Gastroesophageal sphincter (tissue), 4 donors: Measurements from ENCODE around the gene ATP6V0A1. TPM values are rescaled to one million over a fixed set of nuclear protein-coding genes. Genes with fewer than 3 reads are reported as not detected.

ENCODE experiments used
- ATAC-seq: fragments of 150-250 bp; one replicate; pipeline ENCODE4 v1.9.1; 2016; ENCODE audit warnings: mild to moderate bottlenecking, moderate library complexity
- H3K27ac ChIP-seq, 4 donors: fragments of 200-600 bp; sonication (generic) in 3 of 4; 1 replicate in 3 of 4; 2 replicates in 1 of 4; pipeline ENCODE4 v1.5.1; 2016 to 2019
- H3K27me3 ChIP-seq: fragments of 200-600 bp; sonication (generic); one replicate; pipeline ENCODE4 v1.5.1; 2019
- H3K36me3 ChIP-seq, 2 donors: fragments of 200-600 bp; sonication (generic); one replicate each; pipeline ENCODE4 v1.5.1; 2019; ENCODE audit warnings: control low read depth in 1 of 2
- H3K4me1 ChIP-seq, 3 donors: fragments of 200-600 bp; sonication (generic); 1 replicate in 2 of 3; 2 replicates in 1 of 3; pipeline ENCODE4 v1.5.1; 2016 to 2019; ENCODE audit warnings: control low read depth in 2 of 3
- H3K4me3 ChIP-seq, 2 donors: fragments of 200-600 bp; sonication (generic); one replicate each; pipeline ENCODE4 v1.5.1; 2019; ENCODE audit warnings: mild to moderate bottlenecking in 1 of 2, moderate library complexity in 1 of 2
- H3K9me3 ChIP-seq, 3 donors: fragments of 200-600 bp; sonication (generic); one replicate each; pipeline ENCODE4 v1.5.1; 2017 to 2019; ENCODE audit warnings: control low read depth in 2 of 3
- CTCF ChIP-seq, 4 experiments: fragments of 200-600 bp in 2 of 4; fragments of 450-650 bp in 2 of 4; sonication (generic) in 1 of 4; IDR thresholded peaks; one replicate each; pipeline ENCODE4 v1.5.1; 2017 to 2019; ENCODE audit warnings: antibody characterized with exemption in 4 of 4, mild to moderate bottlenecking in 2 of 4, moderate library complexity in 2 of 4
- EP300 ChIP-seq: sonication (generic); formaldehyde crosslinking; IDR thresholded peaks from one replicate; pipeline ENCODE4 v1.6.1; 2017; ENCODE audit warnings: antibody characterized with exemption, mild to moderate bottlenecking
- POLR2A ChIP-seq, 2 donors: fragments of 450-650 bp; IDR thresholded peaks; one replicate each; pipeline ENCODE4 v1.6.1; 2017; ENCODE audit warnings: antibody characterized with exemption in 2 of 2, mild to moderate bottlenecking in 2 of 2, moderate library complexity in 1 of 2
- POLR2AphosphoS5 ChIP-seq: sonication (generic); formaldehyde crosslinking; IDR thresholded peaks from one replicate; pipeline ENCODE4 v1.6.1; 2017; ENCODE audit warnings: antibody characterized with exemption
- WGBS, 2 donors: methylation state at CpG; one replicate each; pipeline ENCODE4 v1.1.5; 2018; ENCODE audit warnings: low coverage in 1 of 2; 5-methylcytosine and 5-hydroxymethylcytosine counted together
- total RNA-seq, 4 donors: library from RNA; depleted of rRNA; stranded (reverse); fragments of >200 nt; gene quantifications; one replicate each; pipeline ENCODE4 v1.1.0, GENCODE V29; 2016

The ATP6V0A1 gene
- total RNA-seq, 4 donors from 2014 or later, result 47.5 to 84.5 (median 65.4) TPM

GRCh38 chr17:42424991-42425610, 33.6 kb upstream of the ATP6V0A1 start:
- no peak overlapping the region for H3K4me3 ChIP-seq
- H3K36me3 ChIP-seq, result no peaks in the 10 kb centered on the region
- no peaks in the 10 kb centered on the region for H3K9me3 ChIP-seq
- peaks cover 0 to 56% (median 24%) of the 10 kb centered on the region in 3 donors for H3K4me1 ChIP-seq
- ATAC-seq, result no peak
- peak overlapping the region in 3 of 4 donors; percentile 97 to 99 (median 99) for H3K27ac ChIP-seq
- 68 to 92% methylated on average over 2 to 3 of the region's 4 CpGs for WGBS, 2 donors
- H3K27me3 ChIP-seq, result no peaks in the 10 kb centered on the region
- TF ChIP-seq POLR2AphosphoS5 (no peak), EP300 (no peak), CTCF (IDR thresholded peaks at IDR 0.05) (no peak), POLR2A (IDR thresholded peaks at IDR 0.05) (no peak)

GRCh38 chr17:42428141-42428944, 30.3 kb upstream of the ATP6V0A1 start:
- 20 to 22% methylated on average over 2 to 4 of the region's 4 CpGs for WGBS, 2 donors
- H3K27me3 ChIP-seq, result no peaks in the 10 kb centered on the region
- H3K4me3 ChIP-seq, result no peak overlapping the region
- TF ChIP-seq CTCF (IDR thresholded peaks at IDR 0.05), result peak in 3 of 4 experiments; percentile 75 to 82 (median 77)
- peak; percentile 65 for TF ChIP-seq POLR2AphosphoS5
- TF ChIP-seq EP300, result no peak
- no peak for TF ChIP-seq POLR2A (IDR thresholded peaks at IDR 0.05)
- no peaks in the 10 kb centered on the region for H3K36me3 ChIP-seq
- H3K9me3 ChIP-seq, result no peaks in the 10 kb centered on the region
- peaks cover 0 to 57% (median 24%) of the 10 kb centered on the region in 3 donors for H3K4me1 ChIP-seq
- peak; percentile 77 for ATAC-seq
- peak overlapping the region in 3 of 4 donors; percentile 71 to 78 (median 75) for H3K27ac ChIP-seq

- H3K27ac ChIP-seq, result peak overlapping the region in 2 of 4 donors; percentile 43 to 75
- no peaks in the 10 kb centered on the region for H3K36me3 ChIP-seq
- H3K27me3 ChIP-seq, result no peaks in the 10 kb centered on the region
- H3K4me1 ChIP-seq, result peaks cover 0 to 42% (median 15%) of the 10 kb centered on the region in 3 donors
- no peaks in the 10 kb centered on the region for H3K9me3 ChIP-seq
- no peak for TF ChIP-seq EP300
- TF ChIP-seq POLR2AphosphoS5, result no peak
- no peak for TF ChIP-seq CTCF (IDR thresholded peaks at IDR 0.05)
- no peak for TF ChIP-seq POLR2A (IDR thresholded peaks at IDR 0.05)
- H3K4me3 ChIP-seq, result no peak overlapping the region
- no peak for ATAC-seq
- WGBS, 2 donors, result 20 to 47% methylated on average over 1 to 3 of the region's 3 CpGs
Measured at GRCh38 chr17:42429726-42430447, 28.8 kb upstream of the ATP6V0A1 start.

- TF ChIP-seq EP300 (no peak), POLR2A (IDR thresholded peaks at IDR 0.05) (no peak), CTCF (IDR thresholded peaks at IDR 0.05) (no peak)
- Histone ChIP-seq H3K9me3 (no peaks in the 10 kb centered on the region), H3K4me1 (peaks cover 0 to 47% (median 9%) of the 10 kb centered on the region in 3 donors), H3K36me3 (no peaks in the 10 kb centered on the region), H3K4me3 (no peak overlapping the region), H3K27me3 (no peaks in the 10 kb centered on the region), H3K27ac (peak overlapping the region in 1 of 4 donors; percentile 17)
- ATAC-seq, result no peak
- WGBS, 2 donors, result 37 to 70% methylated on average over 3 of the region's 3 CpGs
Measured at GRCh38 chr17:42431758-42432161, 26.9 kb upstream of the ATP6V0A1 start.
